Right lung (tissue), 10 donors: Measurements from ENCODE around the gene OGFRL1. TPM values are rescaled to one million over a fixed set of nuclear protein-coding genes. Genes with fewer than 3 reads are reported as not detected.
"Not testable (repeated sequence)": the region's sequence is repeated elsewhere in the genome, so short reads cannot be mapped to it uniquely, and the experiment has no call there.

Experiments
- DNase-seq, 2 donors: peaks; one replicate each; pipeline ENCODE4 v3.0.0-alpha.2; 2013
- long read RNA-seq, 8 donors: transcript quantifications; one replicate each; lab custom pipeline, GENCODE V29; 2026
- polyA plus RNA-seq, 5 donors: library from polyadenylated mRNA; unstranded; fragments of 120-200 nt; gene quantifications; one replicate each; pipeline versions ENCODE4 v1.2.1 to v1.2.3, GENCODE V29; 2013; ENCODE audit warnings: inconsistent platforms in 1 of 5, low replicate concordance in 1 of 5; ENCODE audit not compliant: insufficient read length in 5 of 5, insufficient read depth in 1 of 5

OGFRL1 gene
- 10 to 100 TPM in 4 of 5 donors, 1 to 10 TPM in 1; 8.1 to 16.9 (median 14.3) TPM for polyA plus RNA-seq
- long read RNA-seq, donor 1, full-length matches to known transcripts: 2 of 17 reads
- long read RNA-seq, donor 1, partial matches to known transcripts: 10 of 17 reads
- long read RNA-seq, donor 1, other reads (novel, unspliced or antisense): 5 of 17 reads
- long read RNA-seq, donor 2, full-length matches to known transcripts: 1 of 1 reads
- long read RNA-seq, donor 2, partial matches to known transcripts: 0 of 1 reads
- long read RNA-seq, donor 2, other reads (novel, unspliced or antisense): 0 of 1 reads
- long read RNA-seq, donor 3: 0 reads
- long read RNA-seq, donor 4, full-length matches to known transcripts: 2 of 2 reads
- long read RNA-seq, donor 4, partial matches to known transcripts: 0 of 2 reads
- long read RNA-seq, donor 4, other reads (novel, unspliced or antisense): 0 of 2 reads
- long read RNA-seq, donor 5, full-length matches to known transcripts: 4 of 4 reads
- long read RNA-seq, donor 5, partial matches to known transcripts: 0 of 4 reads
- long read RNA-seq, donor 5, other reads (novel, unspliced or antisense): 0 of 4 reads
- long read RNA-seq, donor 6, full-length matches to known transcripts: 3 of 26 reads
- long read RNA-seq, donor 6, partial matches to known transcripts: 16 of 26 reads
- long read RNA-seq, donor 6, other reads (novel, unspliced or antisense): 7 of 26 reads
- long read RNA-seq, donor 7, partial matches to known transcripts: 12 of 12 reads
- long read RNA-seq, donor 7, other reads (novel, unspliced or antisense): 0 of 12 reads
- long read RNA-seq, donor 8, full-length matches to known transcripts: 1 of 1 reads
- long read RNA-seq, donor 8, partial matches to known transcripts: 0 of 1 reads
- long read RNA-seq, donor 8, other reads (novel, unspliced or antisense): 0 of 1 reads

- DNase-seq: peak; percentile 61 to 64
These were observed at the start of gene OGFRL1 for GRCh38 chr6:71288228-71289038. OGFRL1 (plus strand) TSS chr6:71288811; CDS start chr6:71288937, 126 bp downstream.

GRCh38 chr6:71239694-71240093 is 48.9 kb upstream of the OGFRL1 start:
- DNase-seq: no peak

DNA sequence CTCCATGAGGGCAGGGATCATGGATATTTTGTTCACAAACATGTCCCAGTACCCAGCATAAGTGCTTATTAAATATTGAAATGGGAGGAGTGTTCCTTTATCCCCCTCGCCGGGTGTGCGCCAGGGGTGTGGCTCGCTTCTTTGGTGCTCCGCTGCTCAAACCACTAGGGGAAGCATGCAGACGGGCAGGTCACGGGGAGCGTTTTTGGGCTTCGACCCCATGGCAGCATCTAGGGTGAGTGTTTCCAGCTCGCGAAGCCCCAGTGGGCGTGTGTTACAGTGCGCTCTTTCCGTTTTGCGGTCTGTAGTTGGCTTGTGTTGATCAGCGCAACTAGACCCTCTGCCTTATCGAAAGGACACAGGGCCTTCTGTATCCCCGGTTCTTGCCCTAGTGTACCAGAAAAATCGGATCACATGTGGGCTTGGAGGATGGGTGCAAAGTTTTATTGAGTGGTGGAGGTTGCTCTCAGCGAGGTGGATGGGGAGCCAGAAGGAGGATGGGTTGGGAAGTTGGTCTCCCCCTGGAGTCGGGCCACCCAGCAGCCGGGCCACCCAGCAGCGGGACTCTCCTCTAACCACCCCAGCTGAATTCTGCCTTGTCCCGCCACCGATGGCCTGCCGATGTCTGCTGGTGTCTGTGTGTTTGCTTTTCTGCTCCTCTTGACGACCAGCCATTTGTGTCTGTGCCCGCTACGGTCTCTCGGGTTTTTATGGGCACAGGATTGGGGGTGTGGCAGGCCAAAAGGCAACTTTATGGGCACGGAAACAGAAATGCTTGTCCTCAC is 43.2 kb upstream of the OGFRL1 start:
- no peak for DNase-seq

GRCh38 chr6:71246596-71246995 is 42.0 kb upstream of the OGFRL1 start:
- no peak for DNase-seq

GRCh38 chr6:71248306-71248765 is 40.3 kb upstream of the OGFRL1 start:
- DNase-seq: no peak

DNA sequence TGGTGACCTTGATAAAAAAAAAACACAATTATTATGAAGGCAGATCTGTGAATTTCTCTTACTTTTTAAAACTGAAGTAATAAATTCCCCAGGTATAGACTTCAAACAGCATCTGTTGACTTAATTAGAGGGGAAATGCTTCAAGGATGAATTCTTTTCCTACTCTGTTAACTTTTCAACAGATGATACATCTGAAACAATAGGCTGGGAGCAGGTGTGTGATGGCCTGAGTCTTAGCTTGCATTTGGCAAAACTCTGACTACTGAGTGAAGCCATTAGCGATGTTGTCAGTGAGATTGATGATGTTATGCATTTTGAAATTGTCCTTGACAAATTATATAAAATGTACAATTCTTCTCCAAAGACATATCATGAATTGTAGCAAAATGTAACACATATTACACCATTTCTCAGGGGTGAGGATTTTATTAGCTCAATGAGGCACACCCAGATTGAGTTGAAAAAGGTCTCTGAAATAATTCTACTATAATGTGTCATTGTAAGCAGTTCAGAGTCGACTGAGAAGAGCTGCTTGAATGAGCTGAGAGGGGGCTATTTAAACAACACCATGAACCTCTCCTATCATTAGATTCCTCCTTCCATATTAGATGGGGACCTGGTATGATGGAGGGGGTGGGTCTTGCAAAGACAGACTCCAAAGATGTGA is 39.6 kb upstream of the OGFRL1 start:
- no peak for DNase-seq

- peak; percentile 11 to 24 for DNase-seq
These were observed 38.5 kb upstream of the OGFRL1 start for GRCh38 chr6:71250099-71250602.

DNA sequence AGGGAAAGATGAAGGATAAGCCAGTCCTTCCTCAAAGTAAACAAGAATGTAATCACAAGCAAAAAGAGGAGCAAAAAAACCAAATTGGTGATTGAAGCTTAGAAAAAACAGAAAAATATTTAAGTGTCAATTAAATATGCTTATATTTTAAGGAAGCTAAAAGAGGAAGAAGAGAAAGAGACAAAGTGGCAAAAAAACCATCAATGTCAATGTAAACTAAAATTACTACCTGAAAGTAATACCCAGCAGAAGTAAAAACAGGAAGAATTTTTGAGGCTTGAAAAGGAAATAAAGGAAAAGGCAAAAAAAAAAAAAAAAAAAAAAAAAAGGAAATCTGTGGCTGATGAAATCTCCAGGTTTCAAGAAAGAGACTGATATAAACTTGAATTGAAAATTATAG is 36.2 kb upstream of the OGFRL1 start:
- no peak for DNase-seq

DNA sequence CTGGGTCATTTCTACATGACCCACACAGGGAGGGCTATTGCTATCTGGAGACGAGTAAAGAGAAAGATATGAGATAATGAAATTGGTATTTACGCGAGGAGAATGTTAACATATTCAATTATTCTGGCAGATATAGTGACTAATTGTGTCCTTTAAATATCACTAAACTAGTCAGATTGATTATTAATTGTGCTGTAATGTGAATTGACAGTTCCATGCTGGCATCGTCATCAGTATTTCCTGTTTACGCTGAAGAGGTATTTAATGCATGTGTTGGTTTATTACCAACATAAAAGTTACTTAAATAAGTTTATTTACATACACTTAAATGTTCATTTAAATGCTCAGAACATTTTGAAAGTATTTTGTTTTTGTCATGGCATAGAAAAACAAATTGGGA is 35.7 kb upstream of the OGFRL1 start:
- no peak for DNase-seq

- DNase-seq: no peak
These were observed 34.3 kb upstream of the OGFRL1 start for GRCh38 chr6:71254323-71254722.

GRCh38 chr6:71258078-71258866 is 30.3 kb upstream of the OGFRL1 start:
- no peak for DNase-seq

DNA sequence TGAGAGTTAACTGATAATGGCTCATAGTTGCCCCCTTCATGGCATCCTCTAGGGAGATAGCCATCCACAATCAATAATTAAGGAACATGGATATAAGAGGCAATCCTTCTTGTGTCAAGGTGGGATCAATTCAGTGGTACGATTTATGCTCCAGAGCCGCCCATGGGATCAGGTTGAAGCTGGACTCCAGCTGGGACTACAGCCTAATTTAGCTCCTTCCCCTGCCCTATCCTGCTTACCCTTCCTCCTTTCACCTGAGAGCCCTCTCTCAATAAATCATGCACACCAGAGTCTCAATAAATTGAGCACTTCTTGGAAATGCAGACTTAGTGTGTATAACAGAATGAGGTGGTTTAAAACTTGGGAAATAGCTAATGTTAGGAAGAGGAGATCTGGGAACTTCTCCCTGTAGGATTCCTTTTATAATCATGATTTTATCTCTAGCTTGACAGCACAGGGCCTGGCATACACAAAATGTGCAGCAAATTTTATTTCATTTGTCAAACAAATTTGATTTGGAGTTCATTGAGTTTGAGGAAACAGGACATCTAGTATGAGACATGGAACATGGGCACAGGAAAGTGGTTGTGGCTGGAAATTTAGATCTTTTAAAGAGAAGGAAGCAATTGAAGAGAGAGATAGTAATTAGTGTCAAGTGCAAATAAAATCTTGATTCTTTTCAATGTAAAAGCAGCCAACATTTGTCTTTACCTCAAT is 28.6 kb upstream of the OGFRL1 start:
- DNase-seq: no peak

DNA sequence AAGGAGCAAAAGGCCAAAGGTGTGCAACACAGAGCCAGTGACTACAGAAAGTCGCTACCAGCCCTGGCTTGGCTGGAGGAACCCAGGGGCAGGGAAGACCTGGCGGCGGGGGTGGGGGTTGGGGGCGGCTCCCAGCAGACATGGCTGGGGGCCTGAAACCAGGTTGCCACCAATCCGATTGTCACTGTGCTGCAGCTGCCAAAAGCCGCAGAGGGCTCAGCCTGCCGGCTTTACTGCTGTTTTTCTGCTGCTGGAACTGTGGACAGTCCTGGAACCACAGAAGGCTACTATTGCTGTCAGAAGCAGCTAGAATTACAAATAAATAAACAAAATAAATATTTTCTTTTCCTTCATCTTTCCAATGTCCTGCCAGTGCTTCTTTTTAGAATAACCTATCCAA is 25.7 kb upstream of the OGFRL1 start:
- no peak for DNase-seq

DNA sequence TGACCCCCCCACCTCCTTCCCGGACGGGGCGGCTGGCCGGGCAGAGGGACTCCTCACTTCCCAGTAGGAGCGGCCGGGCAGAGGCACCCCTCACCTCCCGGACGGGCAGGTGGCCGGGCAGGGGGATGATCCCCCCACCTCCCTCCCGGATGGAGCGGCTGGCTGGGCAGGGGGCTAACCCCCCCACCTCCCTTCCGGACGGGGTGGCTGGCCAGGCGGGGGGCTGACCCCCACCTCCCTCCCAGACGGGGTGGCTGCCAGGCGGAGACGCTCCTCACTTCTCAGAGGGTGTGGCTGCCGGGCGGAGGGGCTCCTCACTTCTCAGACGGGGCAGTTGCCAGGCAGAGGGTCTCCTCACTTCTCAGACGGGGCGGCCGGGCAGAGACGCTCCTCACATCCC is 22.2 kb upstream of the OGFRL1 start:
- DNase-seq: not testable (repeated sequence)

GRCh38 chr6:71268735-71269437 is 19.7 kb upstream of the OGFRL1 start:
- no peak for DNase-seq

DNA sequence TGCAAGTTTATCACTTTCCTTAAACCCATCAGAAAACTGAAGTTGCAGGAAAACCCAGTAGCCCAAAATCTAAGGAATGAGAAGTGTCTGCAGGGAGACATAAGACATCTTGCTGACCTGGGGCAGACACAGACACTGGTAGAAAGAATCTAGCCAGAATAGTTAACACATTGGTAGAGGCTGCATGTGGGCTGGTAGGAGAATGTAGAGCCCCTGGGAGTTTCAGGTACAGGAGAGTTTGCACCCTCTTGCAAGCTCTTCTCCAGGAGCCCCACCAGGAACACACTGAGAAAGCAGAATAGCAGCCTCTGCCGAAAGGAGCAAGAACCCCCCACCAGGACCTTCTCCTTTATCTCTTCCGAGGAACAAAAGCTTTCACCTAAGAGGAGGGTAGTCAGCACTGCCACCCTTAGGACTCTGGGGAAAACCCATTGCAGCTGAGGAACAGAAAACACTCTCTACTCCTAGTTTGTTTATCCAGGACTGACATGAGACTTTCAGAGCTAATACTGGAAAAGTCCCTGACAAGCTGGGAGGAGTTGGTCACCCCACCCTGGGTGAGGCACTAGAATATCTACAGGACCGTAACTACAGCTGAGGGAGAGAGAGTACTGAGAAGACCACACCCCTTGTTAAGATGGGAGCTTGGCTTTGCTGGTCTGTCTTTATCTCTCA is 10.5 kb upstream of the OGFRL1 start:
- no peak for DNase-seq

GRCh38 chr6:71279321-71279720 is 9.3 kb upstream of the OGFRL1 start:
- DNase-seq: no peak
